Femur (tissue), 1 donor: ENCODE results near the gene OPRM1.
"Not testable (repeated sequence)": the region's sequence is repeated elsewhere in the genome, so short reads cannot be mapped to it uniquely, and the experiment has no call there.

Source experiments
- DNase-seq: peaks from one replicate; pipeline ENCODE4 v3.0.0-alpha.2; 2017

The OPRM1 gene

GRCh38 chr6:154213782-154214181 is 174.7 kb downstream of the OPRM1 start:
- no peak for DNase-seq

- DNase-seq, result no peak
These were observed 179.3 kb downstream of the OPRM1 start for GRCh38 chr6:154218301-154218700.

- DNase-seq, result no peak
These were observed 179.7 kb downstream of the OPRM1 start for GRCh38 chr6:154218787-154219186.

- no peak for DNase-seq
These were observed 180.2 kb downstream of the OPRM1 start for GRCh38 chr6:154219250-154219649.

- no peak for DNase-seq
These were observed 183.7 kb downstream of the OPRM1 start for GRCh38 chr6:154222716-154223115.

GRCh38 chr6:154223296-154223695 is 184.3 kb downstream of the OPRM1 start:
- no peak for DNase-seq

GRCh38 chr6:154226461-154226860 is 187.4 kb downstream of the OPRM1 start:
- no peak for DNase-seq

GRCh38 chr6:154227862-154228520 is 189.0 kb downstream of the OPRM1 start:
- no peak for DNase-seq

GRCh38 chr6:154228521-154228905 is 189.5 kb downstream of the OPRM1 start:
- no peak for DNase-seq

GRCh38 chr6:154229786-154230185 is 190.7 kb downstream of the OPRM1 start:
- no peak for DNase-seq

GRCh38 chr6:154230393-154230792 is 191.4 kb downstream of the OPRM1 start:
- no peak for DNase-seq

- no peak for DNase-seq
These were observed 192.0 kb downstream of the OPRM1 start for GRCh38 chr6:154230910-154231595.

GRCh38 chr6:154232013-154232910 is 193.2 kb downstream of the OPRM1 start:
- DNase-seq, result no peak

- no peak for DNase-seq
These were observed 194.3 kb downstream of the OPRM1 start for GRCh38 chr6:154233383-154233782.

GRCh38 chr6:154234019-154234772 is 195.2 kb downstream of the OPRM1 start:
- DNase-seq, result no peak

- no peak for DNase-seq
These were observed 197.7 kb downstream of the OPRM1 start for GRCh38 chr6:154236646-154237301.

GRCh38 chr6:154238831-154239230 is 199.8 kb downstream of the OPRM1 start:
- no peak for DNase-seq

GRCh38 chr6:154239392-154239791 is 200.4 kb downstream of the OPRM1 start:
- no peak for DNase-seq

GRCh38 chr6:154241061-154241460 is 202.0 kb downstream of the OPRM1 start:
- DNase-seq, result not testable (repeated sequence)

GRCh38 chr6:154241581-154241980 is 202.5 kb downstream of the OPRM1 start:
- no peak for DNase-seq

GRCh38 chr6:154242617-154243357 is 203.7 kb downstream of the OPRM1 start:
- DNase-seq, result no peak
